Stimulated activated CD8-positive, alpha-beta memory T cell treated with anti-CD3 and anti-CD28 coated beads, Interleukin-4, amount 100 ng/mL, for 24 hours (primary cell): ENCODE data around the gene TMEM132D.

Experiments
- DNase-seq: peaks from one replicate; pipeline ENCODE4 v3.0.0-alpha.2; 2020; ENCODE audit warnings: low read depth

Gene TMEM132D

GRCh38 chr12:129101404-129101803 lies 802.4 kb downstream of the TMEM132D start:
- DNase-seq = no peak

GRCh38 chr12:129097451-129097850 lies 806.4 kb downstream of the TMEM132D start:
- DNase-seq = no peak

- DNase-seq = no peak
These were observed 806.9 kb downstream of the TMEM132D start for GRCh38 chr12:129096968-129097367.

- no peak for DNase-seq
These were observed 807.6 kb downstream of the TMEM132D start for GRCh38 chr12:129096184-129096583.

GRCh38 chr12:129089576-129089975 lies 814.2 kb downstream of the TMEM132D start:
- no peak for DNase-seq

- DNase-seq = no peak
These were observed 818.7 kb downstream of the TMEM132D start for GRCh38 chr12:129084875-129085826.

GRCh38 chr12:129083121-129083840 lies 820.5 kb downstream of the TMEM132D start:
- DNase-seq = no peak

- DNase-seq = no peak
These were observed 821.4 kb downstream of the TMEM132D start for GRCh38 chr12:129082441-129082840.

GRCh38 chr12:129081755-129082250 lies 822.0 kb downstream of the TMEM132D start:
- DNase-seq = no peak

GRCh38 chr12:129080821-129081220 lies 823.0 kb downstream of the TMEM132D start:
- DNase-seq = no peak

- DNase-seq = no peak
These were observed 823.4 kb downstream of the TMEM132D start for GRCh38 chr12:129080391-129080790.

GRCh38 chr12:129079719-129080118 lies 824.1 kb downstream of the TMEM132D start:
- DNase-seq = no peak

- no peak for DNase-seq
These were observed 827.1 kb downstream of the TMEM132D start for GRCh38 chr12:129076441-129077320.

GRCh38 chr12:129075460-129076208 lies 828.2 kb downstream of the TMEM132D start:
- DNase-seq = no peak

- DNase-seq = no peak
These were observed 829.4 kb downstream of the TMEM132D start for GRCh38 chr12:129074379-129074778.

- no peak for DNase-seq
These were observed 830.5 kb downstream of the TMEM132D start for GRCh38 chr12:129073157-129073915.

- DNase-seq = no peak
These were observed 832.5 kb downstream of the TMEM132D start for GRCh38 chr12:129071362-129071761.

- DNase-seq = no peak
These were observed 833.9 kb downstream of the TMEM132D start for GRCh38 chr12:129069886-129070285.

GRCh38 chr12:129068684-129069083 lies 835.1 kb downstream of the TMEM132D start:
- no peak for DNase-seq

GRCh38 chr12:129067491-129067890 lies 836.3 kb downstream of the TMEM132D start:
- DNase-seq = no peak
